H1 (cell line): ENCODE measurements around the gene XPO1. TPM values are rescaled to one million over a fixed set of nuclear protein-coding genes. Genes with fewer than 3 reads are reported as not detected.

Experiments
- CTCF ChIA-PET: fragments of 300-600 bp; sonication (Branson Sonifier 250); formaldehyde crosslinking; loops from one replicate; lab custom pipeline; 2021; ENCODE audit not compliant: partially characterized antibody; lab: Charles Lee
- POLR2A ChIA-PET: fragments of 300-600 bp; sonication (Branson Sonifier 250); formaldehyde crosslinking; loops from one replicate; lab custom pipeline; 2021; ENCODE audit warnings: inconsistent platforms; ENCODE audit not compliant: partially characterized antibody; lab: Charles Lee
- DNase-seq, 2 experiments: peaks; one replicate each; pipeline versions ENCODE4 v3.0.0 to v3.0.0-alpha.2; 2010 to 2022; ENCODE audit warnings: low spot score in 2 of 2, low read depth in 1 of 2, mixed read lengths in 1 of 2
- FAIRE-seq: peaks from 2 replicates; lab custom pipeline; 2011; peaks lifted over from hg19 to GRCh38; lab: Jason Lieb, UNC
- H2AFZ ChIP-seq: 2 replicates; pipeline ENCODE4 v1.8.1; 2012; ENCODE audit warnings: low read length, inconsistent platforms
- H2AK5ac ChIP-seq: 2 replicates; pipeline ENCODE4 v1.6.1; 2013; ENCODE audit warnings: low read depth, low read length
- H2BK120ac ChIP-seq: replicated peaks from 2 replicates; pipeline ENCODE3; 2013; ENCODE audit warnings: low read depth, low read length, inconsistent platforms
- H2BK12ac ChIP-seq: 2 replicates; pipeline ENCODE4 v1.6.1; 2013; ENCODE audit warnings: low read depth, low read length
- H2BK15ac ChIP-seq: 2 replicates; pipeline ENCODE4 v1.6.1; 2013; ENCODE audit warnings: low read length
- H2BK20ac ChIP-seq: 2 replicates; pipeline ENCODE4 v1.6.1; 2013; ENCODE audit warnings: low read length
- H2BK5ac ChIP-seq: 2 replicates; pipeline ENCODE4 v1.6.1; 2013; ENCODE audit warnings: low read depth, low read length
- H3K14ac ChIP-seq: 2 replicates; pipeline ENCODE4 v1.6.1; 2013; ENCODE audit warnings: inconsistent platforms; ENCODE audit not compliant: insufficient read length
- H3K18ac ChIP-seq: 2 replicates; pipeline ENCODE4 v1.6.1; 2013; ENCODE audit warnings: low read length; ENCODE audit errors: extremely low read depth
- H3K23ac ChIP-seq: 2 replicates; pipeline ENCODE4 v1.6.1; 2013; ENCODE audit warnings: inconsistent platforms; ENCODE audit not compliant: insufficient read length
- H3K23me2 ChIP-seq: 2 replicates; pipeline ENCODE4 v1.6.1; 2013; ENCODE audit warnings: low read depth, low read length
- H3K27ac ChIP-seq: 2 replicates; pipeline ENCODE4 v1.6.1; 2011; ENCODE audit warnings: low read depth, low read length, inconsistent platforms
- H3K27me3 ChIP-seq, 4 experiments: replicated peaks in 1 of 4; 1 replicate in 1 of 4; 2 replicates in 3 of 4; pipeline versions ENCODE4 v1.6.1 to v1.8.1; 2011 to 2013; ENCODE audit warnings: low read length in 3 of 4, mild to moderate bottlenecking in 3 of 4, inconsistent platforms in 2 of 4, mixed read lengths in 2 of 4, moderate library complexity in 1 of 4; ENCODE audit not compliant: control insufficient read depth in 3 of 4, insufficient read depth in 3 of 4; ENCODE audit errors: extremely low read depth in 1 of 4
- H3K36me3 ChIP-seq, 4 experiments: 2 replicates each; pipeline versions ENCODE4 v1.6.1 to v1.8.1; 2011 to 2013; ENCODE audit warnings: mild to moderate bottlenecking in 4 of 4, low read length in 3 of 4, moderate library complexity in 2 of 4, control low read depth in 1 of 4, inconsistent platforms in 1 of 4; ENCODE audit not compliant: insufficient read depth in 4 of 4, control insufficient read depth in 2 of 4
- H3K4ac ChIP-seq: replicated peaks from 2 replicates; pipeline ENCODE3; 2013; ENCODE audit warnings: low read length, low read depth, mixed read lengths, inconsistent platforms; ENCODE audit not compliant: insufficient read length
- H3K4me1 ChIP-seq, 4 experiments: replicated peaks in 1 of 4; 1 replicate in 1 of 4; 2 replicates in 3 of 4; pipeline versions ENCODE4 v1.6.1 to v1.8.1; 2011 to 2013; ENCODE audit warnings: low read length in 3 of 4, inconsistent platforms in 2 of 4, mixed read lengths in 1 of 4; ENCODE audit not compliant: insufficient read depth in 4 of 4, control insufficient read depth in 3 of 4
- H3K4me2 ChIP-seq, 2 experiments: 2 replicates each; pipeline versions ENCODE4 v1.6.1 to v1.8.1; 2011 to 2013; ENCODE audit warnings: low read depth in 2 of 2, low read length in 2 of 2, control low read depth in 1 of 2, inconsistent platforms in 1 of 2, mild to moderate bottlenecking in 1 of 2; ENCODE audit not compliant: insufficient read depth in 1 of 2
- H3K4me3 ChIP-seq, 4 experiments: fragments of 200-600, 300-600 bp in 1 of 4; sonication (generic), shearing (Covaris generic), sonication (Bioruptor Twin) in 1 of 4; 2 replicates each; pipeline versions ENCODE4 v1.5.1 to v1.8.1; 2011 to 2016; ENCODE audit warnings: low read length in 4 of 4, low read depth in 3 of 4, control low read depth in 2 of 4, inconsistent platforms in 2 of 4, mild to moderate bottlenecking in 2 of 4, mixed read lengths in 1 of 4, moderate library complexity in 1 of 4; ENCODE audit not compliant: insufficient read depth in 2 of 4; ENCODE audit errors: extremely low read depth in 1 of 4
- H3K56ac ChIP-seq: replicated peaks from 2 replicates; pipeline ENCODE3; 2013; ENCODE audit warnings: low read depth, mild to moderate bottlenecking, mixed read lengths, low read length, inconsistent platforms; ENCODE audit not compliant: insufficient read length
- H3K79me1 ChIP-seq: 2 replicates; pipeline ENCODE4 v1.6.1; 2013; ENCODE audit warnings: low read depth, low read length, control low read depth
- H3K79me2 ChIP-seq, 2 experiments: 2 replicates each; pipeline versions ENCODE4 v1.6.1 to v1.8.1; 2012 to 2013; ENCODE audit warnings: low read length in 2 of 2, mild to moderate bottlenecking in 2 of 2, inconsistent platforms in 1 of 2; ENCODE audit not compliant: insufficient read depth in 2 of 2, control insufficient read depth in 1 of 2
- H3K9ac ChIP-seq, 4 experiments: replicated peaks in 1 of 4; 1 replicate in 1 of 4; 2 replicates in 3 of 4; pipeline versions ENCODE4 v1.6.1 to v1.8.1; 2011 to 2013; ENCODE audit warnings: low read depth in 3 of 4, low read length in 3 of 4, control low read depth in 2 of 4, mild to moderate bottlenecking in 2 of 4, moderate library complexity in 2 of 4, inconsistent platforms in 1 of 4; ENCODE audit errors: extremely low read depth in 1 of 4
- H3K9me3 ChIP-seq, 2 experiments: 2 replicates each; pipeline versions ENCODE4 v1.6.1 to v1.8.1; 2012 to 2013; ENCODE audit warnings: mild to moderate bottlenecking in 2 of 2, moderate library complexity in 2 of 2, control low read depth in 1 of 2, inconsistent platforms in 1 of 2, low read depth in 1 of 2, low read length in 1 of 2, mixed read lengths in 1 of 2; ENCODE audit not compliant: insufficient read depth in 2 of 2
- H4K20me1 ChIP-seq, 2 experiments: replicated peaks in 1 of 2; 2 replicates each; pipeline versions ENCODE3 to v1.8.1; 2011 to 2013; ENCODE audit warnings: inconsistent platforms in 2 of 2, low read length in 2 of 2, mild to moderate bottlenecking in 1 of 2; ENCODE audit not compliant: insufficient read depth in 2 of 2, control insufficient read depth in 1 of 2
- H4K5ac ChIP-seq: 2 replicates; pipeline ENCODE4 v1.6.1; 2013; ENCODE audit warnings: low read length, low read depth, mixed read lengths, inconsistent platforms; ENCODE audit not compliant: insufficient read length
- H4K8ac ChIP-seq: 2 replicates; pipeline ENCODE4 v1.8.0; 2013; ENCODE audit warnings: mild to moderate bottlenecking, moderate library complexity, low read length, inconsistent platforms; ENCODE audit not compliant: insufficient read depth; ENCODE audit errors: extremely low read depth
- H4K91ac ChIP-seq: replicated peaks from 2 replicates; pipeline ENCODE3; 2013; ENCODE audit warnings: low read length, mixed read lengths, inconsistent platforms; ENCODE audit not compliant: insufficient read length
- BCL11A ChIP-seq, 2 experiments: IDR thresholded peaks; one replicate each; pipeline ENCODE4 v1.6.1; 2011; ENCODE audit warnings: low read depth in 2 of 2, low read length in 2 of 2, mild to moderate bottlenecking in 2 of 2
- CREB1 ChIP-seq: IDR thresholded peaks from 2 replicates; pipeline ENCODE4 v1.6.1; 2012; ENCODE audit warnings: inconsistent platforms
- CTCF ChIP-seq, 3 experiments: IDR thresholded peaks; 1 replicate in 2 of 3; 2 replicates in 1 of 3; pipeline versions ENCODE4 v1.5.1 to v1.6.1; 2011; ENCODE audit warnings: low read length in 3 of 3, mild to moderate bottlenecking in 3 of 3, inconsistent platforms in 2 of 3, low read depth in 1 of 3, moderate library complexity in 1 of 3; ENCODE audit not compliant: insufficient read depth in 1 of 3; ENCODE audit errors: control extremely low read depth in 1 of 3
- EZH2 ChIP-seq: fragments of 200-600 bp; sonication (generic); IDR thresholded peaks from 2 replicates; pipeline ENCODE4 v1.7.1; 2012; ENCODE audit warnings: low read depth, mild to moderate bottlenecking, moderate library complexity, low read length, inconsistent platforms; ENCODE audit not compliant: severe bottlenecking
- GABPA ChIP-seq: IDR thresholded peaks from 2 replicates; pipeline ENCODE4 v1.6.1; 2011; ENCODE audit warnings: mild to moderate bottlenecking, low read length, moderate library complexity, borderline replicate concordance; ENCODE audit not compliant: insufficient read depth
- MAX ChIP-seq: IDR thresholded peaks from 2 replicates; pipeline ENCODE4 v1.6.1; 2012; ENCODE audit warnings: inconsistent platforms
- NANOG ChIP-seq: IDR thresholded peaks from 2 replicates; pipeline ENCODE4 v1.6.1; 2011; ENCODE audit warnings: low read length, low read depth, mild to moderate bottlenecking, inconsistent platforms; ENCODE audit not compliant: insufficient read depth, poor library complexity, severe bottlenecking
- SP1 ChIP-seq: IDR thresholded peaks from 2 replicates; pipeline ENCODE4 v1.6.1; 2011; ENCODE audit warnings: low read depth, low read length
- TAF7 ChIP-seq: optimal IDR thresholded peaks from 2 replicates; pipeline ENCODE3; 2011; ENCODE audit warnings: low read depth, mild to moderate bottlenecking, inconsistent platforms, low read length, moderate library complexity, borderline replicate concordance
- USF2 ChIP-seq: IDR thresholded peaks from 2 replicates; pipeline ENCODE4 v1.6.1; 2011; ENCODE audit warnings: low read length, improper control_type of control experiment
- WGBS, 2 experiments: shearing (Covaris generic) in 1 of 2; methylation state at CpG; one replicate each; pipeline versions ENCODE4 v1.1.6 to v1.1.7; 2013 to 2015; ENCODE audit warnings: low lambda C conversion rate in 2 of 2, mixed read lengths in 2 of 2, inconsistent platforms in 1 of 2, low coverage in 1 of 2, missing lambda C conversion rate in 1 of 2; ENCODE audit not compliant: insufficient replicate concordance in 2 of 2, insufficient coverage in 1 of 2, insufficient read length in 1 of 2; ENCODE audit errors: extremely low coverage in 1 of 2, missing lambda C conversion rate in 1 of 2; 5-methylcytosine and 5-hydroxymethylcytosine counted together
- polyA plus RNA-seq, 7 experiments: library from polyadenylated mRNA; depleted of rRNA in 3 of 7; stranded (reverse) in 5 of 7; unstranded in 2 of 7; fragments of >200 nt in 5 of 7; fragments of 200-250 nt in 2 of 7; gene quantifications; 1 replicate in 5 of 7; 2 replicates in 1 of 7; 4 replicates in 1 of 7; pipeline versions ENCODE4 v1.2.1 to v1.2.3, GENCODE V29; 2011 to 2013; ENCODE audit warnings: missing spikeins in 2 of 7, mixed read lengths in 2 of 7
- total RNA-seq: library from RNA; stranded (reverse); fragmentation: NEBNext Ultra II Directional; extraction: Animal tissue kit (Norgen Biotek cat#: 25700); gene quantifications from 2 replicates; pipeline ENCODE4 v1.2.1, GENCODE V29; 2021

Gene XPO1
- total and polyA plus RNA-seq, 2 of the 8 experiments (the other 6 are each of a cell fraction or from before 2014, with no cell fraction given), result 110 to 296 TPM

- DNase-seq (no peak), FAIRE-seq (no peak)
- H3K36me3 ChIP-seq, result no peaks in the 10 kb centered on the region
- H3K23me2 ChIP-seq, result no peaks in the 10 kb centered on the region
- H2BK5ac ChIP-seq, result no peak overlapping the region
- H3K4me3 ChIP-seq, result no peak overlapping the region
- ChIA-PET CTCF (interaction anchor here (1.1 to 1.2 kb wide), 2 partner anchors 9 to 127 kb away, joined by 3 to 4 read pairs; no protein-coding TSS in a partner anchor), POLR2A (interaction anchor here (1.9 kb wide), 1 partner anchor 22 kb away, joined by 5 read pairs; no protein-coding TSS in a partner anchor)
- H3K27ac ChIP-seq, result no peak overlapping the region
- no peak overlapping the region for H3K18ac ChIP-seq
- whole genome bisulfite sequencing, 2 experiments, result 86% methylated on average over 5 of the region's 5 CpGs; no CpG with 5 or more reads in 1 of the 2 experiments
- H4K91ac ChIP-seq, result no peak overlapping the region
- H3K79me1 ChIP-seq, result no peaks in the 10 kb centered on the region
- no peaks in the 10 kb centered on the region for H3K27me3 ChIP-seq
- no peak overlapping the region for H2BK20ac ChIP-seq
- no peak overlapping the region for H4K8ac ChIP-seq
- H2AK5ac ChIP-seq, result no peak overlapping the region
- H3K9ac ChIP-seq, result no peak overlapping the region
- no peaks in the 10 kb centered on the region for H4K20me1 ChIP-seq
- H3K4me2 ChIP-seq, result no peak overlapping the region
- H2BK12ac ChIP-seq, result no peak overlapping the region
- H3K79me2 ChIP-seq, result no peaks in the 10 kb centered on the region
- no peak overlapping the region for H2BK15ac ChIP-seq
- H2BK120ac ChIP-seq, result no peak overlapping the region
- no peak overlapping the region for H3K23ac ChIP-seq
- H3K4ac ChIP-seq, result no peak overlapping the region
- no peak overlapping the region for H2AFZ ChIP-seq
- no peak overlapping the region for H4K5ac ChIP-seq
- H3K56ac ChIP-seq, result no peak overlapping the region
- no peaks in the 10 kb centered on the region for H3K9me3 ChIP-seq
- H3K14ac ChIP-seq, result no peak overlapping the region
- H3K4me1 ChIP-seq, result no peaks in the 10 kb centered on the region
- TF ChIP-seq NANOG, result no peak
- TF ChIP-seq SP1, result no peak
- no peak for TF ChIP-seq CREB1
- TF ChIP-seq CTCF (IDR thresholded peaks at IDR 0.05; ENCODE audit: control extremely low read depth in 1 of 3, insufficient read depth in 1 of 3, low read depth in 1 of 3, low read length in 3 of 3), result no peak
- TF ChIP-seq BCL11A (IDR thresholded peaks at IDR 0.05; ENCODE audit: low read depth in 2 of 2, low read length in 2 of 2), result no peak
- TF ChIP-seq EZH2, result no peak
- TF ChIP-seq MAX, result no peak
- no peak for TF ChIP-seq GABPA
- no peak for TF ChIP-seq TAF7
- TF ChIP-seq USF2, result no peak
Measured at GRCh38 chr2:61558160-61558559, 20.0 kb upstream of the XPO1 start.
